SU-DHL-6 (cell line): ENCODE data around the gene THSD4.

Source experiments
- H2AFZ ChIP-seq: fragments of 200-600 bp; sonication (generic); 2 replicates; pipeline ENCODE4 v1.6.1; 2014; ENCODE audit warnings: low read depth, mild to moderate bottlenecking, moderate library complexity, mixed read lengths, antibody characterized with exemption, low read length; ENCODE audit not compliant: severe bottlenecking
- H3F3A ChIP-seq: fragments of 200-600 bp; shearing (Covaris generic); 2 replicates; pipeline ENCODE4 v1.6.0; 2016; ENCODE audit warnings: antibody characterized with exemption, mild to moderate bottlenecking; ENCODE audit not compliant: insufficient read depth
- H3K27ac ChIP-seq: fragments of 200-600 bp; sonication (generic); 2 replicates; pipeline ENCODE4 v1.5.1; 2016; ENCODE audit warnings: low read depth, mild to moderate bottlenecking, low read length, moderate library complexity, mixed read lengths
- H3K27me3 ChIP-seq: fragments of 200-600 bp; sonication (generic), shearing (Covaris generic); 2 replicates; pipeline ENCODE4 v1.6.0; 2014; ENCODE audit warnings: mild to moderate bottlenecking, low read length
- H3K36me3 ChIP-seq: fragments of 200-600 bp; sonication (generic); 2 replicates; pipeline ENCODE4 v1.6.1; 2014; ENCODE audit warnings: mild to moderate bottlenecking, low read length, mixed read lengths
- H3K4me2 ChIP-seq: fragments of 300-600, 200-600 bp; shearing (Covaris generic), sonication (generic); 2 replicates; pipeline ENCODE4 v1.6.0; 2014; ENCODE audit warnings: low read length, low read depth, mild to moderate bottlenecking; ENCODE audit not compliant: poor library complexity, severe bottlenecking
- H3K4me3 ChIP-seq: fragments of 200-600 bp; sonication (generic); 2 replicates; pipeline ENCODE4 v1.5.1; 2014; ENCODE audit warnings: antibody characterized with exemption, low read length, mild to moderate bottlenecking, mixed read lengths; ENCODE audit not compliant: insufficient read depth, poor library complexity, severe bottlenecking
- H3K79me2 ChIP-seq: fragments of 200-600 bp; sonication (generic); 2 replicates; pipeline ENCODE4 v1.6.1; 2014; ENCODE audit warnings: mild to moderate bottlenecking, low read length, moderate library complexity; ENCODE audit not compliant: insufficient read depth
- H3K9ac ChIP-seq: fragments of 200-600 bp; sonication (generic); 2 replicates; pipeline ENCODE4 v1.7.0; 2014; ENCODE audit warnings: mild to moderate bottlenecking, low read length
- H3K9me2 ChIP-seq: fragments of 200-600 bp; sonication (generic); replicated peaks from 2 replicates; pipeline ENCODE4 v1.6.1; 2014; ENCODE audit warnings: low read length; ENCODE audit not compliant: insufficient read depth
- H3K9me3 ChIP-seq: fragments of 200-600 bp; sonication (generic); 2 replicates; pipeline ENCODE4 v1.6.1; 2014; ENCODE audit warnings: low read length, mixed read lengths; ENCODE audit not compliant: insufficient read depth
- H4K20me1 ChIP-seq: fragments of 200-600 bp; sonication (generic); 2 replicates; pipeline ENCODE4 v1.6.1; 2014; ENCODE audit warnings: low read depth, mild to moderate bottlenecking, antibody characterized with exemption, low read length, moderate library complexity, mixed read lengths
- EZH2phosphoT487 ChIP-seq: fragments of 200-600 bp; sonication (generic), shearing (Covaris generic); conservative IDR thresholded peaks from 2 replicates; pipeline ENCODE4 v1.6.1; 2018; ENCODE audit warnings: mild to moderate bottlenecking, antibody characterized with exemption, low read length, moderate library complexity, mixed read lengths
- TF ChIP-seq, protein P1 (sequence below): fragments of 200-600 bp; sonication (generic); IDR thresholded peaks from one replicate; pipeline ENCODE4 v1.5.1; 2017; ENCODE audit warnings: antibody characterized with exemption, mild to moderate bottlenecking, low read length, moderate library complexity; ENCODE audit not compliant: insufficient read depth, poor library complexity, severe bottlenecking

The THSD4 gene

DNA sequence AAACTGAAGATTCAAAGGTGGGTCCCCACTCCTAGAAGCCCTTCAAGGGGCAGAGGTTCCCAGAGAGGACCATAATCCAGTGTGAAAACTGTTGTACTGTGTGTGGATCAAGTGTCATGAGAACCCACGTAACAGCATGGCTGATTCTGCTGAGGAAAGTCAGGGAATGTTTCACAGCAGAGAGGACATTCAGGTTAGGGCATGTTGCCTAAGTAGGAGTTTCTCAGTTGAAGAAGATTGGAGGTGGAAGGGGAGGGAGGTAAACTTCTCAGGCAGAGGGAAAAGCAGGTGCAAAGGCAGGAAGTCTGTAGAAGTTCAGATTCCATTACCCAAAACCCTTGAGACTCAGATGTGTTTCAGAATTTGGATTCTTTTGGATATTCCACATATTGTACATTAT lies 448.9 kb downstream of the THSD4 start:
- H3K9me3 ChIP-seq: no peaks in the 10 kb centered on the region
- no peaks in the 10 kb centered on the region for H4K20me1 ChIP-seq
- TF ChIP-seq EZH2phosphoT487: no peak
- TF ChIP-seq, protein P1, sequence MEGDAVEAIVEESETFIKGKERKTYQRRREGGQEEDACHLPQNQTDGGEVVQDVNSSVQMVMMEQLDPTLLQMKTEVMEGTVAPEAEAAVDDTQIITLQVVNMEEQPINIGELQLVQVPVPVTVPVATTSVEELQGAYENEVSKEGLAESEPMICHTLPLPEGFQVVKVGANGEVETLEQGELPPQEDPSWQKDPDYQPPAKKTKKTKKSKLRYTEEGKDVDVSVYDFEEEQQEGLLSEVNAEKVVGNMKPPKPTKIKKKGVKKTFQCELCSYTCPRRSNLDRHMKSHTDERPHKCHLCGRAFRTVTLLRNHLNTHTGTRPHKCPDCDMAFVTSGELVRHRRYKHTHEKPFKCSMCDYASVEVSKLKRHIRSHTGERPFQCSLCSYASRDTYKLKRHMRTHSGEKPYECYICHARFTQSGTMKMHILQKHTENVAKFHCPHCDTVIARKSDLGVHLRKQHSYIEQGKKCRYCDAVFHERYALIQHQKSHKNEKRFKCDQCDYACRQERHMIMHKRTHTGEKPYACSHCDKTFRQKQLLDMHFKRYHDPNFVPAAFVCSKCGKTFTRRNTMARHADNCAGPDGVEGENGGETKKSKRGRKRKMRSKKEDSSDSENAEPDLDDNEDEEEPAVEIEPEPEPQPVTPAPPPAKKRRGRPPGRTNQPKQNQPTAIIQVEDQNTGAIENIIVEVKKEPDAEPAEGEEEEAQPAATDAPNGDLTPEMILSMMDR: no peak
- no peak overlapping the region for H3K4me2 ChIP-seq
- no peak overlapping the region for H2AFZ ChIP-seq
- no peaks in the 10 kb centered on the region for H3K27me3 ChIP-seq
- H3K36me3 ChIP-seq: no peaks in the 10 kb centered on the region
- H3K4me3 ChIP-seq: no peak overlapping the region
- H3F3A ChIP-seq: no peaks in the 10 kb centered on the region
- H3K27ac ChIP-seq: no peak overlapping the region
- H3K9ac ChIP-seq: no peak overlapping the region
- no peaks in the 10 kb centered on the region for H3K79me2 ChIP-seq
- H3K9me2 ChIP-seq: no peaks in the 10 kb centered on the region

DNA sequence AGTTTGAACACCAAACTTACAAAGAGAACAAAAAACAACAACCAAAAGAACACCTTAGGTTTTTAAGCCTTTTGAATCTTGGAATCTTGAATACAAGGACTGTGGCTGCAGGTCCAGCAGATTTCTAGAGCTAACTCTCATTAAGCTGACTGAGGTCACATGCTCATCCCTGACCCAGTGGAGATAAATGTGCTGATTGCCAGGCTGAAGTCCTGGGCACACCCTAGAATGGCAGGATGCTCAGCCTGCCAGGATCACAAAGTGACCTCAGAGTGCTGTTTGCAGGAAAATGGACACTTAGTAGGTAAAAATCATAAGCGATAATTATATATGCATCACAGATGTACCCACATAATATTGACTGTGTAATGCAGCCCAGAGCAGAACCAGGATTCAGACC lies 449.7 kb downstream of the THSD4 start:
- Histone ChIP-seq H3K27me3 (no peaks in the 10 kb centered on the region), H3F3A (no peaks in the 10 kb centered on the region)

GRCh38 chr15:71565631-71566160 lies 450.4 kb downstream of the THSD4 start:
- H3K27ac ChIP-seq: no peak overlapping the region
- H3K36me3 ChIP-seq: no peaks in the 10 kb centered on the region
- no peak overlapping the region for H3K4me2 ChIP-seq
- no peak overlapping the region for H3K4me3 ChIP-seq
- no peak overlapping the region for H2AFZ ChIP-seq
- no peaks in the 10 kb centered on the region for H3K79me2 ChIP-seq
- no peak for TF ChIP-seq EZH2phosphoT487
- TF ChIP-seq, protein P1: no peak
- no peak overlapping the region for H3K9ac ChIP-seq
- H3F3A ChIP-seq: no peaks in the 10 kb centered on the region
- H3K27me3 ChIP-seq: no peaks in the 10 kb centered on the region
- no peaks in the 10 kb centered on the region for H3K9me2 ChIP-seq
- no peaks in the 10 kb centered on the region for H3K9me3 ChIP-seq
- no peaks in the 10 kb centered on the region for H4K20me1 ChIP-seq

More for the DNA sequence above, 449.7 kb downstream of the THSD4 start:
- no peaks in the 10 kb centered on the region for H3K79me2 ChIP-seq
- H3K9ac ChIP-seq: no peak overlapping the region
- H3K4me3 ChIP-seq: no peak overlapping the region
- no peaks in the 10 kb centered on the region for H4K20me1 ChIP-seq
- H3K4me2 ChIP-seq: no peak overlapping the region
- H3K27ac ChIP-seq: no peak overlapping the region
- H3K9me3 ChIP-seq: no peaks in the 10 kb centered on the region
- no peak overlapping the region for H2AFZ ChIP-seq
- H3K9me2 ChIP-seq: no peaks in the 10 kb centered on the region
- no peaks in the 10 kb centered on the region for H3K36me3 ChIP-seq
- TF ChIP-seq, protein P1: no peak
- TF ChIP-seq EZH2phosphoT487: no peak
